H1 (cell line): Measurements from ENCODE around the gene PSMD13. TPM values are rescaled to one million over a fixed set of nuclear protein-coding genes. Genes with fewer than 3 reads are reported as not detected.

ENCODE experiments used
- CTCF ChIA-PET: fragments of 300-600 bp; sonication (Branson Sonifier 250); formaldehyde crosslinking; loops from one replicate; lab custom pipeline; 2021; ENCODE audit not compliant: partially characterized antibody; lab: Charles Lee
- POLR2A ChIA-PET: fragments of 300-600 bp; sonication (Branson Sonifier 250); formaldehyde crosslinking; loops from one replicate; lab custom pipeline; 2021; ENCODE audit warnings: inconsistent platforms; ENCODE audit not compliant: partially characterized antibody; lab: Charles Lee
- DNase-seq, 2 experiments: peaks; one replicate each; pipeline versions ENCODE4 v3.0.0 to v3.0.0-alpha.2; 2010 to 2022; ENCODE audit warnings: low spot score in 2 of 2, low read depth in 1 of 2, mixed read lengths in 1 of 2
- FAIRE-seq: peaks from 2 replicates; lab custom pipeline; 2011; peaks lifted over from hg19 to GRCh38; lab: Jason Lieb, UNC
- H2AFZ ChIP-seq: 2 replicates; pipeline ENCODE4 v1.8.1; 2012; ENCODE audit warnings: low read length, inconsistent platforms
- H2AK5ac ChIP-seq: 2 replicates; pipeline ENCODE4 v1.6.1; 2013; ENCODE audit warnings: low read depth, low read length
- H2BK120ac ChIP-seq: replicated peaks from 2 replicates; pipeline ENCODE3; 2013; ENCODE audit warnings: low read depth, low read length, inconsistent platforms
- H2BK12ac ChIP-seq: 2 replicates; pipeline ENCODE4 v1.6.1; 2013; ENCODE audit warnings: low read depth, low read length
- H2BK15ac ChIP-seq: 2 replicates; pipeline ENCODE4 v1.6.1; 2013; ENCODE audit warnings: low read length
- H2BK20ac ChIP-seq: 2 replicates; pipeline ENCODE4 v1.6.1; 2013; ENCODE audit warnings: low read length
- H2BK5ac ChIP-seq: 2 replicates; pipeline ENCODE4 v1.6.1; 2013; ENCODE audit warnings: low read depth, low read length
- H3K14ac ChIP-seq: 2 replicates; pipeline ENCODE4 v1.6.1; 2013; ENCODE audit warnings: inconsistent platforms; ENCODE audit not compliant: insufficient read length
- H3K18ac ChIP-seq: 2 replicates; pipeline ENCODE4 v1.6.1; 2013; ENCODE audit warnings: low read length; ENCODE audit errors: extremely low read depth
- H3K23ac ChIP-seq: 2 replicates; pipeline ENCODE4 v1.6.1; 2013; ENCODE audit warnings: inconsistent platforms; ENCODE audit not compliant: insufficient read length
- H3K23me2 ChIP-seq: 2 replicates; pipeline ENCODE4 v1.6.1; 2013; ENCODE audit warnings: low read depth, low read length
- H3K27ac ChIP-seq: 2 replicates; pipeline ENCODE4 v1.6.1; 2011; ENCODE audit warnings: low read depth, low read length, inconsistent platforms
- H3K27me3 ChIP-seq, 4 experiments: replicated peaks in 1 of 4; 1 replicate in 1 of 4; 2 replicates in 3 of 4; pipeline versions ENCODE4 v1.6.1 to v1.8.1; 2011 to 2013; ENCODE audit warnings: low read length in 3 of 4, mild to moderate bottlenecking in 3 of 4, inconsistent platforms in 2 of 4, mixed read lengths in 2 of 4, moderate library complexity in 1 of 4; ENCODE audit not compliant: control insufficient read depth in 3 of 4, insufficient read depth in 3 of 4; ENCODE audit errors: extremely low read depth in 1 of 4
- H3K36me3 ChIP-seq, 4 experiments: 2 replicates each; pipeline versions ENCODE4 v1.6.1 to v1.8.1; 2011 to 2013; ENCODE audit warnings: mild to moderate bottlenecking in 4 of 4, low read length in 3 of 4, moderate library complexity in 2 of 4, control low read depth in 1 of 4, inconsistent platforms in 1 of 4; ENCODE audit not compliant: insufficient read depth in 4 of 4, control insufficient read depth in 2 of 4
- H3K4ac ChIP-seq: replicated peaks from 2 replicates; pipeline ENCODE3; 2013; ENCODE audit warnings: low read length, low read depth, mixed read lengths, inconsistent platforms; ENCODE audit not compliant: insufficient read length
- H3K4me1 ChIP-seq, 4 experiments: replicated peaks in 1 of 4; 1 replicate in 1 of 4; 2 replicates in 3 of 4; pipeline versions ENCODE4 v1.6.1 to v1.8.1; 2011 to 2013; ENCODE audit warnings: low read length in 3 of 4, inconsistent platforms in 2 of 4, mixed read lengths in 1 of 4; ENCODE audit not compliant: insufficient read depth in 4 of 4, control insufficient read depth in 3 of 4
- H3K4me2 ChIP-seq, 2 experiments: 2 replicates each; pipeline versions ENCODE4 v1.6.1 to v1.8.1; 2011 to 2013; ENCODE audit warnings: low read depth in 2 of 2, low read length in 2 of 2, control low read depth in 1 of 2, inconsistent platforms in 1 of 2, mild to moderate bottlenecking in 1 of 2; ENCODE audit not compliant: insufficient read depth in 1 of 2
- H3K4me3 ChIP-seq, 4 experiments: fragments of 200-600, 300-600 bp in 1 of 4; sonication (generic), shearing (Covaris generic), sonication (Bioruptor Twin) in 1 of 4; 2 replicates each; pipeline versions ENCODE4 v1.5.1 to v1.8.1; 2011 to 2016; ENCODE audit warnings: low read length in 4 of 4, low read depth in 3 of 4, control low read depth in 2 of 4, inconsistent platforms in 2 of 4, mild to moderate bottlenecking in 2 of 4, mixed read lengths in 1 of 4, moderate library complexity in 1 of 4; ENCODE audit not compliant: insufficient read depth in 2 of 4; ENCODE audit errors: extremely low read depth in 1 of 4
- H3K56ac ChIP-seq: replicated peaks from 2 replicates; pipeline ENCODE3; 2013; ENCODE audit warnings: low read depth, mild to moderate bottlenecking, mixed read lengths, low read length, inconsistent platforms; ENCODE audit not compliant: insufficient read length
- H3K79me1 ChIP-seq: 2 replicates; pipeline ENCODE4 v1.6.1; 2013; ENCODE audit warnings: low read depth, low read length, control low read depth
- H3K79me2 ChIP-seq, 2 experiments: 2 replicates each; pipeline versions ENCODE4 v1.6.1 to v1.8.1; 2012 to 2013; ENCODE audit warnings: low read length in 2 of 2, mild to moderate bottlenecking in 2 of 2, inconsistent platforms in 1 of 2; ENCODE audit not compliant: insufficient read depth in 2 of 2, control insufficient read depth in 1 of 2
- H3K9ac ChIP-seq, 4 experiments: replicated peaks in 1 of 4; 1 replicate in 1 of 4; 2 replicates in 3 of 4; pipeline versions ENCODE4 v1.6.1 to v1.8.1; 2011 to 2013; ENCODE audit warnings: low read depth in 3 of 4, low read length in 3 of 4, control low read depth in 2 of 4, mild to moderate bottlenecking in 2 of 4, moderate library complexity in 2 of 4, inconsistent platforms in 1 of 4; ENCODE audit errors: extremely low read depth in 1 of 4
- H3K9me3 ChIP-seq, 2 experiments: 2 replicates each; pipeline versions ENCODE4 v1.6.1 to v1.8.1; 2012 to 2013; ENCODE audit warnings: mild to moderate bottlenecking in 2 of 2, moderate library complexity in 2 of 2, control low read depth in 1 of 2, inconsistent platforms in 1 of 2, low read depth in 1 of 2, low read length in 1 of 2, mixed read lengths in 1 of 2; ENCODE audit not compliant: insufficient read depth in 2 of 2
- H4K20me1 ChIP-seq, 2 experiments: replicated peaks in 1 of 2; 2 replicates each; pipeline versions ENCODE3 to v1.8.1; 2011 to 2013; ENCODE audit warnings: inconsistent platforms in 2 of 2, low read length in 2 of 2, mild to moderate bottlenecking in 1 of 2; ENCODE audit not compliant: insufficient read depth in 2 of 2, control insufficient read depth in 1 of 2
- H4K5ac ChIP-seq: 2 replicates; pipeline ENCODE4 v1.6.1; 2013; ENCODE audit warnings: low read length, low read depth, mixed read lengths, inconsistent platforms; ENCODE audit not compliant: insufficient read length
- H4K8ac ChIP-seq: 2 replicates; pipeline ENCODE4 v1.8.0; 2013; ENCODE audit warnings: mild to moderate bottlenecking, moderate library complexity, low read length, inconsistent platforms; ENCODE audit not compliant: insufficient read depth; ENCODE audit errors: extremely low read depth
- H4K91ac ChIP-seq: replicated peaks from 2 replicates; pipeline ENCODE3; 2013; ENCODE audit warnings: low read length, mixed read lengths, inconsistent platforms; ENCODE audit not compliant: insufficient read length
- BACH1 ChIP-seq: IDR thresholded peaks from 2 replicates; pipeline ENCODE4 v1.6.1; 2012; ENCODE audit warnings: low read length, improper control_type of control experiment
- CBX8 ChIP-seq: fragments of 300-800, 300-1000 bp; sonication (generic); IDR thresholded peaks from 2 replicates; pipeline ENCODE4 v1.7.1; 2016; ENCODE audit warnings: low read depth, low read length, borderline replicate concordance
- EGR1 ChIP-seq: IDR thresholded peaks from 2 replicates; pipeline ENCODE4 v1.6.1; 2011; ENCODE audit warnings: low read depth, low read length, borderline replicate concordance
- EZH2 ChIP-seq: fragments of 200-600 bp; sonication (generic); IDR thresholded peaks from 2 replicates; pipeline ENCODE4 v1.7.1; 2012; ENCODE audit warnings: low read depth, mild to moderate bottlenecking, moderate library complexity, low read length, inconsistent platforms; ENCODE audit not compliant: severe bottlenecking
- MAFK ChIP-seq: IDR thresholded peaks from 2 replicates; pipeline ENCODE4 v1.6.1; 2012; ENCODE audit warnings: low read depth, mild to moderate bottlenecking, improper control_type of control experiment, low read length
- RAD21 ChIP-seq, 2 experiments: IDR thresholded peaks in 1 of 2; conservative IDR thresholded peaks in 1 of 2; 2 replicates each; pipeline ENCODE4 v1.6.1; 2011; ENCODE audit warnings: low read depth in 2 of 2, low read length in 2 of 2, improper control_type of control experiment in 1 of 2, inconsistent platforms in 1 of 2, mild to moderate bottlenecking in 1 of 2, moderate library complexity in 1 of 2
- SIX5 ChIP-seq: IDR thresholded peaks from 2 replicates; pipeline ENCODE4 v1.6.1; 2011; ENCODE audit warnings: mild to moderate bottlenecking, low read depth, low read length
- WGBS, 2 experiments: shearing (Covaris generic) in 1 of 2; methylation state at CpG; one replicate each; pipeline versions ENCODE4 v1.1.6 to v1.1.7; 2013 to 2015; ENCODE audit warnings: low lambda C conversion rate in 2 of 2, mixed read lengths in 2 of 2, inconsistent platforms in 1 of 2, low coverage in 1 of 2, missing lambda C conversion rate in 1 of 2; ENCODE audit not compliant: insufficient replicate concordance in 2 of 2, insufficient coverage in 1 of 2, insufficient read length in 1 of 2; ENCODE audit errors: extremely low coverage in 1 of 2, missing lambda C conversion rate in 1 of 2; 5-methylcytosine and 5-hydroxymethylcytosine counted together
- polyA plus RNA-seq, 7 experiments: library from polyadenylated mRNA; depleted of rRNA in 3 of 7; stranded (reverse) in 5 of 7; unstranded in 2 of 7; fragments of >200 nt in 5 of 7; fragments of 200-250 nt in 2 of 7; gene quantifications; 1 replicate in 5 of 7; 2 replicates in 1 of 7; 4 replicates in 1 of 7; pipeline versions ENCODE4 v1.2.1 to v1.2.3, GENCODE V29; 2011 to 2013; ENCODE audit warnings: missing spikeins in 2 of 7, mixed read lengths in 2 of 7
- total RNA-seq: library from RNA; stranded (reverse); fragmentation: NEBNext Ultra II Directional; extraction: Animal tissue kit (Norgen Biotek cat#: 25700); gene quantifications from 2 replicates; pipeline ENCODE4 v1.2.1, GENCODE V29; 2021
- TF ChIP-seq, protein P1 (sequence below): IDR thresholded peaks from 2 replicates; pipeline ENCODE4 v1.6.1; 2011; ENCODE audit warnings: low read depth, mild to moderate bottlenecking, low read length; ENCODE audit not compliant: insufficient read depth
- TF ChIP-seq, protein P2 (sequence below): IDR thresholded peaks from 2 replicates; pipeline ENCODE4 v1.6.1; 2011; ENCODE audit warnings: low read length, improper control_type of control experiment

PSMD13 gene
- total and polyA plus RNA-seq, 2 of the 8 experiments (the other 6 are each of a cell fraction or from before 2014, with no cell fraction given), result 121 to 141 TPM

DNA sequence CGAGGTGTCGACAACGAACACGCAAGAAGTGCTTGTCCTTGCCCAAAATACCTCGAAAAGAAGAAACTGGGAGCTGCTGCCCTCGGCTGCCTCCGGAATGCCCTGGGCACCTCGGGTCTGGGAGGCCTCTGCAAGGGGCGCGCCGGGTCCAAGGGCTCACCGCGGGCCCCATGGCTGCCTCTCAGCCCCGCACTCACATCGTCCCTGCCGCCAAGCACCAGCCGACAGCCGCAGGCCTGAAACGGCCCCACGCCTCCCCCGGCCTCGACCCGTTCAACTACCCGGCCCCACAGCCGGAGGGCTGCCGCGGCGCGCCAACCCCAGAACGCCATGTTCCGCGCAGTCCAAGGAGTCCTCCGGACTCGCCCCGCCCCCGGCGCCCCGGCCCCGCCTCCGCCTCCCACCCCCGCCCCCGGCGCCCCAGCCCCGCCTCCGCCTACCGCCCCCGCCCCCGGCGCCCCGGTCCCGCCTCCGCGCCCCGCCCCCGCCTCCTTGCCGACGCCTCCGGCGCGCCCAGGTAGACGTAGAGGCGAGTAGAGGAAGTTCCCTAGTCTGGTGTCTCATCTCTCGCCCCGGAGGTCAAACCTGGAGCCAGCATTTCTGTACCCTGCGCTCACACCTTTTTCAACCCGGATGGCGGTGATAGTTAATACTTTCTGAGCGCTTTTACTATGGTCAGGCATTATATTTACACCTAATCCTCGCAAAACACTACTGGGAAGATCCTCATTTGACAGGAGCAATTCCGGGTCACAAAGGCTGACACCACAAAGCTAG is 591 bp upstream of the PSMD13 start, which contains the start of gene SIRT3:
Gene SIRT3, minus strand, starts transcription at position 346 of the 777 bp plus-strand sequence. Its CDS starts 14 bp downstream, at position 332.
- no peak within 1 kb of the TSS for H2BK15ac ChIP-seq
- peaks cover 5 to 22% of the 10 kb centered on the region in 2 experiments for H3K79me2 ChIP-seq
- peak within 1 kb of the TSS; percentile 76 to 87 (median 83) for H3K9ac ChIP-seq
- H3K23me2 ChIP-seq, result peaks cover 14% of the 10 kb centered on the region
- H3K4me3 ChIP-seq, result peak within 1 kb of the TSS; percentile 96 to 98 (median 96)
- H3K9me3 ChIP-seq, result no peaks in the 10 kb centered on the region
- H2BK12ac ChIP-seq, result no peak within 1 kb of the TSS
- H3K4me1 ChIP-seq, result no peaks in the 10 kb centered on the region; a peak in 1 of 7 replicates
- peaks cover 0 to 2% of the 10 kb centered on the region in 2 experiments for H4K20me1 ChIP-seq
- no peak within 1 kb of the TSS for H3K14ac ChIP-seq
- DNase-seq (peak; percentile 34 to 81), FAIRE-seq (no peak)
- H3K18ac ChIP-seq, result peak within 1 kb of the TSS; percentile 78
- H3K4me2 ChIP-seq, result peak within 1 kb of the TSS; percentile 90 to 99
- peak within 1 kb of the TSS; percentile 75 for H3K4ac ChIP-seq
- H3K79me1 ChIP-seq, result peaks cover 4% of the 10 kb centered on the region; the same call in 1 of the 2 replicates
- H3K36me3 ChIP-seq, result peaks cover 0 to 8% (median under 1%) of the 10 kb centered on the region in 4 experiments; a peak in 4 of 8 replicates
- peak within 1 kb of the TSS; percentile 90; the same call in 1 of the 2 replicates for H4K8ac ChIP-seq
- H3K23ac ChIP-seq, result no peak within 1 kb of the TSS
- peak within 1 kb of the TSS; percentile 87; the same call in 1 of the 2 replicates for H2BK5ac ChIP-seq
- peak within 1 kb of the TSS; percentile 73 for H2BK120ac ChIP-seq
- H2AK5ac ChIP-seq, result no peak within 1 kb of the TSS; the same call in 1 of the 2 replicates
- no peak within 1 kb of the TSS for H2BK20ac ChIP-seq
- ChIA-PET POLR2A (interaction anchor here (1.0 to 9.7 kb wide), 6 partner anchors 14 to 120 kb away, joined by 4 to 99 read pairs (median 4); partner anchors contain the start of genes BET1L and RIC8A), CTCF (interaction anchor here (0.7 to 8.7 kb wide), 3 partner anchors 17 to 127 kb away, joined by 3 to 88 read pairs (median 7); no protein-coding TSS in a partner anchor)
- 2% methylated on average over 21 of the region's 70 CpGs; no CpG with 5 or more reads in 1 of the 2 experiments for WGBS, 2 experiments
- H3K27ac ChIP-seq, result peak within 1 kb of the TSS; percentile 71; the same call in 1 of the 2 replicates
- peak within 1 kb of the TSS; percentile 44 for H4K5ac ChIP-seq
- H4K91ac ChIP-seq, result no peak within 1 kb of the TSS
- H3K56ac ChIP-seq, result peak within 1 kb of the TSS; percentile 35
- H3K27me3 ChIP-seq, result no peaks in the 10 kb centered on the region
- H2AFZ ChIP-seq, result peak within 1 kb of the TSS; percentile 94
- TF ChIP-seq SIX5 (no peak), EZH2 (no peak), RAD21 (IDR thresholded peaks at IDR 0.05 in 1 of 2, conservative IDR thresholded peaks at IDR 0.05 in 1 of 2; ENCODE audit: low read depth in 2 of 2, low read length in 2 of 2) (peak in 1 of 2 experiments; percentile 4; a peak in 1 of 4 replicates), BACH1 (no peak), EGR1 (peak; percentile 87), MAFK (no peak), CBX8 (no peak)
- TF ChIP-seq, protein P1, sequence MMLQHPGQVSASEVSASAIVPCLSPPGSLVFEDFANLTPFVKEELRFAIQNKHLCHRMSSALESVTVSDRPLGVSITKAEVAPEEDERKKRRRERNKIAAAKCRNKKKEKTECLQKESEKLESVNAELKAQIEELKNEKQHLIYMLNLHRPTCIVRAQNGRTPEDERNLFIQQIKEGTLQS, result no peak
- TF ChIP-seq, protein P2, sequence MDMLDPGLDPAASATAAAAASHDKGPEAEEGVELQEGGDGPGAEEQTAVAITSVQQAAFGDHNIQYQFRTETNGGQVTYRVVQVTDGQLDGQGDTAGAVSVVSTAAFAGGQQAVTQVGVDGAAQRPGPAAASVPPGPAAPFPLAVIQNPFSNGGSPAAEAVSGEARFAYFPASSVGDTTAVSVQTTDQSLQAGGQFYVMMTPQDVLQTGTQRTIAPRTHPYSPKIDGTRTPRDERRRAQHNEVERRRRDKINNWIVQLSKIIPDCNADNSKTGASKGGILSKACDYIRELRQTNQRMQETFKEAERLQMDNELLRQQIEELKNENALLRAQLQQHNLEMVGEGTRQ, result no peak
